T-helper 2 cell treated with Interferon-gamma antibody and Interleukin-4, amounts not matched to agents 5 μg/mL and 100 μg/mL, for 36 hours (primary cell): ENCODE results near the gene BLCAP.
"Not testable (repeated sequence)": the region's sequence is repeated elsewhere in the genome, so short reads cannot be mapped to it uniquely, and the experiment has no call there.

Source experiments
- DNase-seq: peaks from one replicate; pipeline ENCODE4 v3.0.0; 2021; ENCODE audit warnings: low spot score
- H3K27ac Mint-ChIP-seq: one replicate; pipeline ENCODE4 v1.8.0; 2021; ENCODE audit warnings: mild to moderate bottlenecking, mixed read lengths
- H3K27me3 Mint-ChIP-seq: one replicate; pipeline ENCODE4 v1.8.0; 2021; ENCODE audit warnings: low read depth, mixed read lengths
- H3K36me3 Mint-ChIP-seq: one replicate; pipeline ENCODE4 v1.8.0; 2021; ENCODE audit warnings: low read depth, mixed read lengths
- H3K4me1 Mint-ChIP-seq: one replicate; pipeline ENCODE4 v1.8.0; 2021; ENCODE audit warnings: low read depth, mixed read lengths
- H3K4me3 Mint-ChIP-seq: one replicate; pipeline ENCODE4 v1.8.0; 2022; ENCODE audit warnings: mild to moderate bottlenecking, moderate library complexity, mixed read lengths
- H3K9me3 Mint-ChIP-seq: one replicate; pipeline ENCODE4 v1.8.0; 2021; ENCODE audit warnings: mixed read lengths

Gene BLCAP

GRCh38 chr20:37505263-37506151, 22.2 kb downstream of the BLCAP start:
- H3K36me3 Mint-ChIP-seq, result no peaks in the 10 kb centered on the region
- H3K4me1 Mint-ChIP-seq, result no peaks in the 10 kb centered on the region
- H3K9me3 Mint-ChIP-seq, result no peaks in the 10 kb centered on the region
- H3K27me3 Mint-ChIP-seq, result no peaks in the 10 kb centered on the region
- H3K27ac Mint-ChIP-seq, result no peak overlapping the region
- no peak overlapping the region for H3K4me3 Mint-ChIP-seq
- DNase-seq, result no peak

DNA sequence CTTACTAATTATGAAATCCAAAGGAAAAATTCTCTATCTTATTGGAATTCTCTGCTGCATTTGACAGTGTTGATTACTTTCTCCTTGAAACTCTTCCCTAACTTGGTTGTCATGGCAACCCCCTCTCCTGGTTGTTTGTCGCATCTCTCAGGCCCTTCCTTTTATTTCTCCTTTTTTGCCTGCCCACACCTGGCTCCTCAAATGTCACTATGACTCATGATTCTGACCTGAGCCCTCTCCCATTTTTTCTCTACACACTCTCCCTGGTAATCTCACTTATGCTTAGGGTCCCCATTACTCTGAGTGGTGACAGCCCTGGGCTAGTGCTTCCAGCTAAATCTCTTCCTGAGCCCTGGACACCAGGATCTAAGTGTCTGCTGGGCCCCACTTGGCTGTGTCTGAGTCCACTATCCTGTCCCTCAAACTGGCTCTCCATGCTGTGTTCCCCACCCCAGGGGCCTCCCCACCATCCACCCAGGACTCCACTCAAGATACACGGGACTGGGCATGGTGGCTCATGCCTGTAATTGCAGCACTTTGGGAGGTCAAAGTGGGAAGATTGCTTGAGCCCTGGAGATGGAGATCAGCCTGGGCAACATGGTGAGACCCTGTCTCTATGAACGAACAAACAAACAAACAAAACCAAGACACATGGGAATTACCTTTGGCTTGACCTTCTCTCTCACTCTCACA, 23.1 kb downstream of the BLCAP start:
- no peaks in the 10 kb centered on the region for H3K27me3 Mint-ChIP-seq
- no peak for DNase-seq
- no peaks in the 10 kb centered on the region for H3K36me3 Mint-ChIP-seq
- no peaks in the 10 kb centered on the region for H3K9me3 Mint-ChIP-seq
- H3K4me3 Mint-ChIP-seq, result no peak overlapping the region
- no peak overlapping the region for H3K27ac Mint-ChIP-seq
- no peaks in the 10 kb centered on the region for H3K4me1 Mint-ChIP-seq

- H3K4me1 Mint-ChIP-seq, result no peaks in the 10 kb centered on the region
- H3K36me3 Mint-ChIP-seq, result no peaks in the 10 kb centered on the region
- H3K27me3 Mint-ChIP-seq, result no peaks in the 10 kb centered on the region
- DNase-seq, result no peak
- no peaks in the 10 kb centered on the region for H3K9me3 Mint-ChIP-seq
- no peak overlapping the region for H3K4me3 Mint-ChIP-seq
- no peak overlapping the region for H3K27ac Mint-ChIP-seq
Measured at GRCh38 chr20:37503256-37503927, 24.3 kb downstream of the BLCAP start.

DNA sequence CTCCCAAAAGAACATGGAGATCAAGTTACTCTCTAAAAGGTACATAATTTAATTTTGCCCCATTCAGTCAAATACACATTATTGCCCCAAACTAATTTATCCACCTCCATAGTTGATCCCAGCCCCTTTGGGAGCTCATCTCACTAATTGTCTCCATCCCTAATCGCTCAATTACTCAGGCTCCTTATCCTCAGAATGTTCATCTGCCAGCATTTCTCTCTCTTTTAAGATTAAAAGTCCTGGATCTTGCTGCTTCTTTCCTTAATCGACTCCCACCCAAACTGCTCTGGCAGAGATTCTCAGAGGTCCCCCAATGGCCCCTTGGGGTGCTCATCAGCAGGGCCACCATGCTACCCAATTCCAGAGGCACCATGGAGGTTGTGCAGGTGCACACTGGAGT, 25.0 kb downstream of the BLCAP start:
- Mint-ChIP-seq H3K36me3 (no peaks in the 10 kb centered on the region), H3K27me3 (no peaks in the 10 kb centered on the region), H3K9me3 (no peaks in the 10 kb centered on the region), H3K4me1 (no peaks in the 10 kb centered on the region), H3K4me3 (no peak overlapping the region), H3K27ac (no peak overlapping the region)
- DNase-seq, result no peak

- Mint-ChIP-seq H3K4me1 (no peaks in the 10 kb centered on the region), H3K4me3 (no peak overlapping the region)
- DNase-seq, result no peak
Measured at GRCh38 chr20:37501940-37502339, 25.7 kb downstream of the BLCAP start.

DNA sequence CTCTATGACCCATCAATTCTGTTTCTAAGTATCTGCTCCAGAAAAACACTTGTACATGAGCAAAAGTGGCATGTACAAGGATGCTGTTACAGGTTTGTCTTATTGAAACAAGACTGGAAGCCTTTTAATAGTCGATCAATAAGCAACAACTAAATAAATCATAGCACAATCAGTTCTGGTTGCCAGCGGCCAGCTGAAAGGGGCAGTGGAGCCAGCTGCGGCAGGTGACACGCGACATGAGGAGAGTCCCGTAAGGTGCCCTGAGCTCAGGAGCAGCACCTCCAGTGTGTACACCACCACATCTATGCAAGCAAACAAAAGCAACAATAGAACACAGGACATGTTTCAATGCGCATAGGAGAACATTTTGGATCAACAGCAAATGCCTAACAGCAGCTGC, 27.4 kb downstream of the BLCAP start:
- H3K36me3 Mint-ChIP-seq, result no peaks in the 10 kb centered on the region
- H3K4me3 Mint-ChIP-seq, result no peak overlapping the region
- no peak for DNase-seq
- H3K4me1 Mint-ChIP-seq, result no peaks in the 10 kb centered on the region
- H3K27ac Mint-ChIP-seq, result no peak overlapping the region
- no peaks in the 10 kb centered on the region for H3K9me3 Mint-ChIP-seq
- H3K27me3 Mint-ChIP-seq, result no peaks in the 10 kb centered on the region

More at GRCh38 chr20:37501940-37502339, 25.7 kb downstream of the BLCAP start:
- H3K27me3 Mint-ChIP-seq, result no peaks in the 10 kb centered on the region
- H3K27ac Mint-ChIP-seq, result no peak overlapping the region
- no peaks in the 10 kb centered on the region for H3K9me3 Mint-ChIP-seq
- no peaks in the 10 kb centered on the region for H3K36me3 Mint-ChIP-seq

DNA sequence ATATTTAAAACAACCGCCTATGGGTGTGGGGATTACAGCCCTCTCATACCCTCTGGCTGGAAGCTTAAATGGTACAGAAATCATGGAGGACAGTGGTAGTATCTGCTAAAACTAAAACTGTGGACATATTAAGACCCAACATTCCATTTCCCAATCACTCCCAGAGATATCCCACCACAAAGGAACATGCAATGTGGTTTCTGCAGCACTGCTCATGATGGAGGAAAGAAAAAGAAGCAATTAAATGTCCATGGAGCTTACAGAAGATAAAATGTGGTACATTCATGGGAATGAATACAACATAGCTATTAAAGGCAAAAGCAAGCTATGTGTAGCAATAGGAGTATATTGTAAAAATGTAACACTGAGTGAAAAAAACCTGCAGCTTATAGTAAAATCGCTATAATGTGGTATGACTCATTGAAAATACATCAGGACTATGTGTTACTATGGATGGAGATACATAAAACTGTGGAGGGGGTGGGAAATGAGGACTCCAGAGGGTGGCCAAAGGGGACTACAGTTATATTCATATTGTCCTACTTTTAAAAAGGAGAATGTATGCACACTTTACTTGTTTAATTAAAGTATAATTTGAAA, 29.5 kb downstream of the BLCAP start:
- Mint-ChIP-seq H3K36me3 (no peaks in the 10 kb centered on the region), H3K4me3 (no peak overlapping the region), H3K27me3 (no peaks in the 10 kb centered on the region), H3K4me1 (no peaks in the 10 kb centered on the region), H3K27ac (no peak overlapping the region), H3K9me3 (no peaks in the 10 kb centered on the region)
- DNase-seq, result no peak

DNA sequence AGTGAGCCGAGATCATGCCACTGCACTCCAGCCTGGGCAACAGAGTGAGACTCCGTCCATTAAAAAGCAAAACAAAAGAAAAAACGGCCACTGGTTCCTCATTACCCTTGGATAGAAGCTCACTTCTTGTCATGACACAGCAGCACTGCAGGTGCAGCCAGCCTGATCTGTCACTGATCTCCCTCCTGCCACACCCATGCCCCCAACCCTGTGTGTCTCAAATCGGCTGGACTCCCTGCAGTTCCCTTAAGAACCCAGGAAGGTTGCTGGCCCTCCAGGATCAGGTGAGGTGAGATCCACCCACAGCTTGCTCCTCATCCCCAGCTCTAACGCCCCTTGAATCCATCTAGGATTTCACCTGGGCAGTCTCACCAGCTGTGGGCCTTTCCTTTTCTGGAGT, 32.9 kb downstream of the BLCAP start:
- H3K27ac Mint-ChIP-seq, result no peak overlapping the region
- H3K27me3 Mint-ChIP-seq, result no peaks in the 10 kb centered on the region
- no peaks in the 10 kb centered on the region for H3K36me3 Mint-ChIP-seq
- DNase-seq, result no peak
- no peaks in the 10 kb centered on the region for H3K9me3 Mint-ChIP-seq
- no peaks in the 10 kb centered on the region for H3K4me1 Mint-ChIP-seq
- H3K4me3 Mint-ChIP-seq, result no peak overlapping the region

GRCh38 chr20:37494301-37494700, 33.4 kb downstream of the BLCAP start:
- Mint-ChIP-seq H3K4me3 (no peak overlapping the region), H3K4me1 (no peaks in the 10 kb centered on the region), H3K36me3 (no peaks in the 10 kb centered on the region), H3K9me3 (no peaks in the 10 kb centered on the region), H3K27ac (no peak overlapping the region), H3K27me3 (no peaks in the 10 kb centered on the region)
- DNase-seq, result no peak

GRCh38 chr20:37492945-37493344, 34.7 kb downstream of the BLCAP start:
- DNase-seq, result no peak
- H3K27me3 Mint-ChIP-seq, result no peaks in the 10 kb centered on the region
- H3K27ac Mint-ChIP-seq, result no peak overlapping the region
- no peak overlapping the region for H3K4me3 Mint-ChIP-seq
- H3K9me3 Mint-ChIP-seq, result no peaks in the 10 kb centered on the region
- no peaks in the 10 kb centered on the region for H3K36me3 Mint-ChIP-seq
- H3K4me1 Mint-ChIP-seq, result no peaks in the 10 kb centered on the region

- Mint-ChIP-seq H3K4me1 (no peaks in the 10 kb centered on the region), H3K27ac (no peak overlapping the region), H3K36me3 (no peaks in the 10 kb centered on the region), H3K9me3 (no peaks in the 10 kb centered on the region), H3K27me3 (no peaks in the 10 kb centered on the region), H3K4me3 (no peak overlapping the region)
- DNase-seq, result no peak
Measured at GRCh38 chr20:37492096-37492625, 35.5 kb downstream of the BLCAP start.

DNA sequence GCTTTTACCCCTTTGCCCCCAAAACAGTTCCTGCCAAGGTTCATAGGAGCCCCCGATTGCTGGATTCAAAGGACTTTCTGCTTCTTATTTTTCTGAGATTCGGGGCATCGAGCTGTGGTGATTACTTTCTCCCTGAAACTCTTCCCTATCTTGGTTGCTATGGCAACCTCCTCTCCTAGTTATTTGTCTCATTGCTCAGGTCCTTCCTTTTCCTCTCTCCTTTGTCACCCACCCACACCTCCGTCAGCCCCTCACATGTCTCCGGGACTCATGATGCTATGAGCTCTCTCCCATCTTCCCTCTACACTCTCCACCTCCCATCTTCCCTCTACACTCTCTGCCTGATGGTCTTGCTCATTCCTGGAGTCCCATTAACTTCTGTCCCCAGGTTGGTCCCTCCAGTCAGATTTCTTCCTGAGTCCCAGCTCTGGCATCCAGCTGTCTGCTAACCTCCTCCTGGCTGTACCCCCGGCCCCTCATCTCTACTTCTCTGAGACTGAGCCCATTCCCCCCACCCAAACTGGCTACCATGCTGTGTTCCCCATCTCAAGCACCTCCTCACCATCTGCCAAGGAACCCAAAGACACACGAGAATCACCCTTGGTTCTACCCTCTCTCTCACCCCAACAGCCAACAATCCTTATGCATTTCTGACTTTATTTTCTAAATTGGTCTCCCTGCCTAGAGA, 36.9 kb downstream of the BLCAP start:
- H3K4me1 Mint-ChIP-seq, result no peaks in the 10 kb centered on the region
- no peaks in the 10 kb centered on the region for H3K36me3 Mint-ChIP-seq
- DNase-seq, result no peak
- H3K27ac Mint-ChIP-seq, result no peak overlapping the region
- H3K4me3 Mint-ChIP-seq, result no peak overlapping the region
- H3K27me3 Mint-ChIP-seq, result no peaks in the 10 kb centered on the region
- no peaks in the 10 kb centered on the region for H3K9me3 Mint-ChIP-seq

DNA sequence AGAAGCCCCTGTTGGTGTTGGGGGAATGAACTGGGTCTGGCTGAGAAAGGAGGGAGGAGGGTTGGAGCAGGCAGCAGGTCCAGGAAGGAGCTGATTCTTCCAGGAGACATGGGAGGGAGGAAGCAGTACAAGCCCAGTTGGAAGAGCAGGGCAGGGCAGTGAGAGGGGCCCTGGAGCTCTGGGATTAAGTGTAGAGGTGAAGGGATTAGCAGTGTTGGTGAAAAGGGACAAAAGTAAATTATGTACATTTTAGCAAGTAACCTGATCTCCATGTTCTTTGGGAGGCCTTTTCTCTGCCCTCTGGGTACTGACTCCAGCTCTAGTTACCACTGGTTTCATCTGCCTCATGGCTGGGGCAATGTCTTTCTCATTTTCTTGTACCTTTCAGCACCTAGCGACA, 41.5 kb downstream of the BLCAP start:
- H3K4me3 Mint-ChIP-seq, H3K27ac Mint-ChIP-seq, H3K4me1 Mint-ChIP-seq, DNase-seq, H3K9me3 Mint-ChIP-seq, H3K36me3 Mint-ChIP-seq, H3K27me3 Mint-ChIP-seq: not testable (repeated sequence)
